B cell (primary cell): Measurements from ENCODE around the gene FAM210B. TPM values are rescaled to one million over a fixed set of nuclear protein-coding genes. Genes with fewer than 3 reads are reported as not detected.

ENCODE experiments used
- ATAC-seq: fragments of 200-7000 bp; cut with Tn5 transposase; one replicate; pipeline ENCODE4 v1.10.0; 2021; ENCODE audit warnings: low read depth, mild to moderate bottlenecking, moderate number of reproducible peaks, moderate library complexity
- CTCF ChIA-PET: fragments of 350-600 bp; sonication (Branson Sonifier 250); formaldehyde crosslinking; loops from one replicate; lab custom pipeline; 2021; ENCODE audit warnings: antibody characterized with exemption, inconsistent platforms; lab: Charles Lee
- POLR2A ChIA-PET: fragments of 350-600 bp; sonication (Branson Sonifier 250); formaldehyde crosslinking; loops from one replicate; lab custom pipeline; 2021; ENCODE audit warnings: antibody characterized with exemption; lab: Charles Lee
- DNase-seq: peaks from one replicate; pipeline ENCODE4 v3.0.0; 2013
- H2AFZ ChIP-seq: 2 replicates; pipeline ENCODE4 v1.6.1; 2012; ENCODE audit warnings: mild to moderate bottlenecking, low read depth, low read length; ENCODE audit not compliant: insufficient read depth, poor library complexity, severe bottlenecking
- H3K27ac ChIP-seq, 2 donors: 1 replicate in 1 of 2; 2 replicates in 1 of 2; pipeline ENCODE4 v1.5.1; 2012 to 2013; ENCODE audit warnings: low read length in 2 of 2, mild to moderate bottlenecking in 2 of 2, moderate library complexity in 1 of 2
- H3K27me3 ChIP-seq, 4 experiments: fragments of 200-600 bp in 1 of 4; sonication (generic) in 1 of 4; replicated peaks in 1 of 4; 1 replicate in 2 of 4; 2 replicates in 2 of 4; pipeline versions ENCODE4 v1.6.1 to v1.7.0; 2013 to 2016; ENCODE audit warnings: low read length in 3 of 4, mild to moderate bottlenecking in 2 of 4, mixed read lengths in 1 of 4, moderate library complexity in 1 of 4; ENCODE audit not compliant: insufficient read depth in 4 of 4, control insufficient read depth in 3 of 4; ENCODE audit errors: control extremely low read depth in 1 of 4
- H3K36me3 ChIP-seq, 2 experiments: replicated peaks in 1 of 2; 1 replicate in 1 of 2; 2 replicates in 1 of 2; pipeline versions ENCODE4 v1.6.1 to v1.7.1; 2013; ENCODE audit warnings: low read length in 1 of 2; ENCODE audit not compliant: insufficient read depth in 2 of 2, control insufficient read depth in 1 of 2; ENCODE audit errors: control extremely low read depth in 1 of 2, extremely low read depth in 1 of 2
- H3K4me1 ChIP-seq, 2 donors: fragments of 200-600 bp in 1 of 2; sonication (generic) in 1 of 2; 1 replicate in 1 of 2; 2 replicates in 1 of 2; pipeline versions ENCODE4 v1.5.1 to v1.6.1; 2013 to 2017; ENCODE audit warnings: low read length in 2 of 2; ENCODE audit not compliant: control insufficient read depth in 2 of 2, insufficient read depth in 2 of 2
- H3K4me2 ChIP-seq: replicated peaks from 2 replicates; pipeline ENCODE3; 2012; ENCODE audit warnings: mild to moderate bottlenecking, low read depth, low read length; ENCODE audit not compliant: poor library complexity, severe bottlenecking
- H3K4me3 ChIP-seq, 5 experiments: fragments of 200-600 bp in 1 of 5; sonication (generic) in 1 of 5; 1 replicate in 3 of 5; 2 replicates in 2 of 5; pipeline versions ENCODE4 v1.5.1 to v1.7.0; 2011 to 2016; ENCODE audit warnings: low read length in 4 of 5, mild to moderate bottlenecking in 4 of 5, low read depth in 2 of 5, control low read depth in 1 of 5, moderate library complexity in 1 of 5; ENCODE audit not compliant: insufficient read depth in 1 of 5; ENCODE audit errors: control extremely low read depth in 1 of 5, extremely low read depth in 1 of 5
- H3K79me2 ChIP-seq: fragments of 200-600 bp; sonication (generic); one replicate; pipeline ENCODE4 v1.6.0; 2016; ENCODE audit warnings: low read length; ENCODE audit not compliant: control insufficient read depth, insufficient read depth
- H3K9ac ChIP-seq: fragments of 200-600 bp; sonication (generic); 2 replicates; pipeline ENCODE4 v1.6.1; 2017; ENCODE audit warnings: mild to moderate bottlenecking, low read length, moderate library complexity
- H3K9me3 ChIP-seq, 3 donors: one replicate each; pipeline versions ENCODE4 v1.6.1 to v1.7.1; 2013; ENCODE audit warnings: low read length in 2 of 3; ENCODE audit not compliant: control insufficient read depth in 2 of 3, insufficient read depth in 1 of 3; ENCODE audit errors: control extremely low read depth in 1 of 3
- H4K20me1 ChIP-seq: 2 replicates; pipeline ENCODE4 v1.6.0; 2012; ENCODE audit warnings: mild to moderate bottlenecking, low read length; ENCODE audit not compliant: insufficient read depth, control insufficient read depth, poor library complexity, severe bottlenecking
- H3K27ac Mint-ChIP-seq: one replicate; pipeline ENCODE4 v1.8.0; 2021; ENCODE audit warnings: mixed read lengths
- H3K27me3 Mint-ChIP-seq: one replicate; pipeline ENCODE4 v1.8.0; 2021; ENCODE audit warnings: mixed read lengths
- H3K4me1 Mint-ChIP-seq: one replicate; pipeline ENCODE4 v1.8.0; 2021; ENCODE audit warnings: mixed read lengths
- H3K4me3 Mint-ChIP-seq: one replicate; pipeline ENCODE4 v1.8.0; 2021; ENCODE audit warnings: mixed read lengths
- H3K9me3 Mint-ChIP-seq: one replicate; pipeline ENCODE4 v1.8.0; 2022; ENCODE audit warnings: mixed read lengths; ENCODE audit not compliant: insufficient read depth
- CTCF ChIP-seq: fragments of 200-600 bp; IDR thresholded peaks from one replicate; pipeline ENCODE4 v1.8.0; 2022; ENCODE audit warnings: antibody characterized with exemption, mild to moderate bottlenecking
- EZH2 ChIP-seq: IDR thresholded peaks from 2 replicates; pipeline ENCODE4 v1.6.1; 2012; ENCODE audit warnings: borderline replicate concordance, low read depth, mild to moderate bottlenecking, moderate library complexity, low read length; ENCODE audit not compliant: insufficient read depth, poor library complexity, severe bottlenecking
- WGBS: methylation state at CpG from one replicate; pipeline ENCODE4 v1.1.5; 2013; ENCODE audit warnings: missing lambda C conversion rate; ENCODE audit not compliant: insufficient coverage; 5-methylcytosine and 5-hydroxymethylcytosine counted together
- intact Hi-C: fragments of 100-400 bp; cut with micrococcal nuclease; formaldehyde crosslinking; loops from one replicate; pipeline ENCODE4 v1.10.0; 2022
- polyA plus RNA-seq: library from polyadenylated mRNA; depleted of rRNA; stranded (reverse); fragments of >200 nt; gene quantifications from 2 replicates; pipeline ENCODE4 v1.2.3, GENCODE V29; 2012
- total RNA-seq, 2 donors: library from RNA; stranded (reverse); fragments of 120-200 nt in 1 of 2; gene quantifications; 1 replicate in 1 of 2; 2 replicates in 1 of 2; pipeline versions ENCODE4 v1.2.3 to v1.2.4, GENCODE V29; 2013 to 2022

FAM210B gene
- total and polyA plus RNA-seq, 2 donors (not counting 1 experiment from before 2014, with no cell fraction given), result 4.0 to 13.6 TPM

DNA sequence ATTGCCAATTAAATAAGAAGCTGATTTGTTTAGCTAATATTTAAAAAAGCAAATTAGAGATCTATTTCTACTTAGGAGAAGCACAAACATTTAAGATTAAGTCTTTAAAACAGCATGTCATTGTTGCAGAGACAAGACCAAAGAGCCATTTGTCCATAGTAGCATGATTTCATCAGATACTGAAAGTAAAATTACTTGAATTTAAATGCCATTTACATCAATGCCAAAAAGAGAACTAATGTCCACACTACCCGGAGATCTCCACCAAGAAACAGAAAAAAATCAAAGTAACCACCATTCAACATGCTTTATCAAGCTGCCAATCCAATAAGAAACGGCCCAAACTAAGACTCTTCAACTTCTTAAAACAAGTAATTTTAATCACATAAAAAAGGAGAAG is 17.6 kb downstream of the FAM210B start:
- 37% methylated on average over 2 of the region's 2 CpGs for WGBS
- Mint-ChIP-seq H3K4me3 (no peak overlapping the region), H3K27ac (no peak overlapping the region), H3K27me3 (no peaks in the 10 kb centered on the region), H3K9me3 (no peaks in the 10 kb centered on the region), H3K4me1 (peaks cover 2% of the 10 kb centered on the region)
- Histone ChIP-seq H3K4me2 (no peak overlapping the region), H2AFZ (no peak overlapping the region), H3K79me2 (no peaks in the 10 kb centered on the region), H3K9me3 (no peaks in the 10 kb centered on the region), H3K36me3 (peaks cover 2% of the 10 kb centered on the region in 2 experiments), H3K9ac (no peak overlapping the region), H3K4me3 (no peak overlapping the region), H3K27me3 (no peaks in the 10 kb centered on the region), H3K27ac (no peak overlapping the region), H3K4me1 (no peaks in the 10 kb centered on the region), H4K20me1 (no peaks in the 10 kb centered on the region)
- ChIA-PET CTCF (no interaction called here), POLR2A (no interaction called here)
- no peak for DNase-seq
- TF ChIP-seq CTCF (no peak), EZH2 (no peak)
- ATAC-seq, result no peak
- intact Hi-C loops, result no loop called here

- WGBS, result 100% methylated on average over 1 of the region's 3 CpGs
Observed at GRCh38 chr20:56378386-56378785, 19.6 kb downstream of the FAM210B start.

More at GRCh38 chr20:56378386-56378785, 19.6 kb downstream of the FAM210B start:
- H3K36me3 ChIP-seq, result peaks cover 0 to 2% of the 10 kb centered on the region in 2 experiments
- Mint-ChIP-seq H3K9me3 (no peaks in the 10 kb centered on the region), H3K4me3 (no peak overlapping the region), H3K27me3 (no peaks in the 10 kb centered on the region), H3K27ac (no peak overlapping the region), H3K4me1 (peaks cover 2% of the 10 kb centered on the region)
- no peaks in the 10 kb centered on the region for H3K27me3 ChIP-seq
- H3K4me2 ChIP-seq, result no peak overlapping the region
- CTCF ChIA-PET, result no interaction called here
- H2AFZ ChIP-seq, result no peak overlapping the region
- H3K4me1 ChIP-seq, result no peaks in the 10 kb centered on the region
- no peak for DNase-seq
- no peak for ATAC-seq
- H4K20me1 ChIP-seq, result no peaks in the 10 kb centered on the region
- H3K27ac ChIP-seq, result no peak overlapping the region
- TF ChIP-seq EZH2, result no peak
- no peak for TF ChIP-seq CTCF
- H3K4me3 ChIP-seq, result no peak overlapping the region
- intact Hi-C loops, result no loop called here
- H3K9ac ChIP-seq, result no peak overlapping the region
- POLR2A ChIA-PET, result no interaction called here
- H3K79me2 ChIP-seq, result no peaks in the 10 kb centered on the region
- no peaks in the 10 kb centered on the region for H3K9me3 ChIP-seq
